H9 (cell line): ENCODE measurements around the gene DGKG. TPM values are rescaled to one million over a fixed set of nuclear protein-coding genes. Genes with fewer than 3 reads are reported as not detected.

ENCODE experiments used
- DNase-seq: peaks from one replicate; pipeline ENCODE4 v3.0.0-alpha.2; 2017
- H2AFZ ChIP-seq: one replicate; pipeline ENCODE4 v1.6.1; 2013; ENCODE audit warnings: mild to moderate bottlenecking, low read length, control low read depth, moderate library complexity
- H2AK5ac ChIP-seq: 2 replicates; pipeline ENCODE4 v1.6.1; 2013; ENCODE audit warnings: low read length, control low read depth, mixed read lengths; ENCODE audit not compliant: insufficient read length
- H2BK120ac ChIP-seq: one replicate; pipeline ENCODE4 v1.6.1; 2013; ENCODE audit warnings: low read depth, mild to moderate bottlenecking, low read length, control low read depth, inconsistent platforms; ENCODE audit not compliant: poor library complexity, severe bottlenecking
- H2BK12ac ChIP-seq: 2 replicates; pipeline ENCODE4 v1.6.1; 2013; ENCODE audit warnings: low read length, control low read depth, mixed read lengths, low read depth; ENCODE audit not compliant: insufficient read length
- H2BK15ac ChIP-seq: 2 replicates; pipeline ENCODE4 v1.6.1; 2013; ENCODE audit warnings: low read depth, low read length, control low read depth
- H2BK20ac ChIP-seq: one replicate; pipeline ENCODE4 v1.6.1; 2013; ENCODE audit warnings: low read depth, mild to moderate bottlenecking, low read length, control low read depth, inconsistent platforms; ENCODE audit not compliant: poor library complexity, severe bottlenecking
- H2BK5ac ChIP-seq: 2 replicates; pipeline ENCODE4 v1.6.1; 2013; ENCODE audit warnings: low read length, control low read depth, mixed read lengths; ENCODE audit not compliant: insufficient read length
- H3K14ac ChIP-seq: 2 replicates; pipeline ENCODE4 v1.6.1; 2013; ENCODE audit warnings: low read length, control low read depth; ENCODE audit not compliant: insufficient read depth
- H3K18ac ChIP-seq: 2 replicates; pipeline ENCODE4 v1.6.1; 2013; ENCODE audit warnings: low read depth, mild to moderate bottlenecking, mixed read lengths, low read length, control low read depth; ENCODE audit not compliant: insufficient read length
- H3K23ac ChIP-seq: 2 replicates; pipeline ENCODE4 v1.6.1; 2013; ENCODE audit warnings: low read length, control low read depth, mixed read lengths, low read depth; ENCODE audit not compliant: insufficient read length
- H3K23me2 ChIP-seq: 2 replicates; pipeline ENCODE4 v1.6.1; 2013; ENCODE audit warnings: low read depth, mild to moderate bottlenecking, mixed read lengths, low read length, control low read depth; ENCODE audit not compliant: insufficient read length, poor library complexity, severe bottlenecking
- H3K27ac ChIP-seq: 2 replicates; pipeline ENCODE4 v1.5.1; 2013; ENCODE audit warnings: low read length, control low read depth, mixed read lengths, low read depth; ENCODE audit not compliant: insufficient read length
- H3K27me3 ChIP-seq: 2 replicates; pipeline ENCODE4 v1.6.1; 2013; ENCODE audit warnings: low read length, control low read depth, inconsistent platforms; ENCODE audit not compliant: insufficient read depth
- H3K4ac ChIP-seq: 2 replicates; pipeline ENCODE4 v1.6.1; 2013; ENCODE audit warnings: low read depth, mild to moderate bottlenecking, control low read depth, inconsistent platforms, low read length, moderate library complexity
- H3K4me1 ChIP-seq: 2 replicates; pipeline ENCODE4 v1.6.1; 2013; ENCODE audit warnings: low read length, control low read depth, inconsistent platforms; ENCODE audit not compliant: insufficient read depth
- H3K4me2 ChIP-seq: 2 replicates; pipeline ENCODE4 v1.6.1; 2013; ENCODE audit warnings: low read length, control low read depth, mixed read lengths; ENCODE audit not compliant: insufficient read length, insufficient read depth
- H3K56ac ChIP-seq: 2 replicates; pipeline ENCODE4 v1.6.1; 2013; ENCODE audit warnings: low read depth, mild to moderate bottlenecking, mixed read lengths, low read length, control low read depth; ENCODE audit not compliant: insufficient read length
- H3K79me1 ChIP-seq: 2 replicates; pipeline ENCODE4 v1.6.1; 2013; ENCODE audit warnings: low read depth, mild to moderate bottlenecking, moderate library complexity, low read length, control low read depth, inconsistent platforms; ENCODE audit not compliant: insufficient read depth, poor library complexity, severe bottlenecking
- H3K79me2 ChIP-seq: 2 replicates; pipeline ENCODE4 v1.6.1; 2013; ENCODE audit warnings: low read length, control low read depth, inconsistent platforms; ENCODE audit not compliant: insufficient read depth
- H3K9ac ChIP-seq: 2 replicates; pipeline ENCODE4 v1.6.1; 2013; ENCODE audit warnings: low read length, control low read depth, mixed read lengths; ENCODE audit not compliant: insufficient read length; ENCODE audit errors: extremely low read depth
- H3K9me3 ChIP-seq: one replicate; pipeline ENCODE4 v1.6.1; 2013; ENCODE audit warnings: low read depth, low read length, inconsistent platforms; ENCODE audit not compliant: control insufficient read depth
- H3T11ph ChIP-seq: one replicate; pipeline ENCODE4 v1.6.1; 2013; ENCODE audit warnings: mild to moderate bottlenecking, low read length, control low read depth, inconsistent platforms
- H4K20me1 ChIP-seq: one replicate; pipeline ENCODE4 v1.6.1; 2013; ENCODE audit not compliant: control insufficient read depth, insufficient read length, insufficient read depth
- H4K5ac ChIP-seq: 2 replicates; pipeline ENCODE4 v1.6.1; 2013; ENCODE audit warnings: low read depth, mild to moderate bottlenecking, mixed read lengths, low read length, control low read depth; ENCODE audit not compliant: insufficient read length
- H4K8ac ChIP-seq: replicated peaks from 2 replicates; pipeline ENCODE4 v1.6.1; 2013; ENCODE audit warnings: low read length, control low read depth, mixed read lengths, low read depth; ENCODE audit not compliant: insufficient read length
- H4K91ac ChIP-seq: 2 replicates; pipeline ENCODE4 v1.6.1; 2013; ENCODE audit warnings: low read depth, mild to moderate bottlenecking, moderate library complexity, mixed read lengths, low read length, control low read depth; ENCODE audit not compliant: insufficient read length
- H3K27ac Mint-ChIP-seq, 3 experiments: 2 replicates in 2 of 3; 3 replicates in 1 of 3; pipeline ENCODE4 v1.8.0; 2020 to 2021; ENCODE audit warnings: mixed read lengths in 3 of 3, mild to moderate bottlenecking in 1 of 3, moderate library complexity in 1 of 3
- H3K27me3 Mint-ChIP-seq: 2 replicates; pipeline ENCODE4 v1.8.0; 2021; ENCODE audit warnings: low read depth, mild to moderate bottlenecking, moderate library complexity, mixed read lengths
- H3K36me3 Mint-ChIP-seq, 3 experiments: 2 replicates in 2 of 3; 3 replicates in 1 of 3; pipeline ENCODE4 v1.8.0; 2020 to 2021; ENCODE audit warnings: low read depth in 3 of 3, mixed read lengths in 3 of 3; ENCODE audit not compliant: insufficient read depth in 1 of 3
- H3K4me1 Mint-ChIP-seq, 2 experiments: 2 replicates each; pipeline ENCODE4 v1.8.0; 2020; ENCODE audit warnings: mixed read lengths in 2 of 2
- H3K4me3 Mint-ChIP-seq, 2 experiments: 2 replicates in 1 of 2; 3 replicates in 1 of 2; pipeline ENCODE4 v1.8.0; 2020 to 2021; ENCODE audit warnings: mild to moderate bottlenecking in 2 of 2, mixed read lengths in 2 of 2, moderate library complexity in 1 of 2
- H3K9me3 Mint-ChIP-seq, 2 experiments: 2 replicates in 1 of 2; 3 replicates in 1 of 2; pipeline ENCODE4 v1.8.0; 2020; ENCODE audit warnings: mild to moderate bottlenecking in 2 of 2, mixed read lengths in 2 of 2, moderate library complexity in 1 of 2
- CTCF ChIP-seq: fragments of 200-600 bp; sonication (generic); conservative IDR thresholded peaks from 3 replicates; pipeline ENCODE4 v1.8.0; 2021; ENCODE audit warnings: antibody characterized with exemption, mild to moderate bottlenecking
- WGBS: extraction: QIAGEN DNeasy Blood & Tissue Kit; methylation state at CpG from one replicate; pipeline ENCODE4 v1.1.7; 2013; ENCODE audit warnings: missing lambda C conversion rate, low lambda C conversion rate, mixed read lengths; ENCODE audit not compliant: insufficient read length; ENCODE audit errors: extremely low coverage; 5-methylcytosine and 5-hydroxymethylcytosine counted together
- total RNA-seq: library from RNA; stranded (reverse); gene quantifications from 2 replicates; pipeline ENCODE4 v1.2.1, GENCODE V29; 2021

Gene DGKG
- total RNA-seq, 1 experiment from 2014 or later = not detected

GRCh38 chr3:186299327-186299726 lies 62.7 kb downstream of the DGKG start:
- Histone ChIP-seq H3K14ac (no peak overlapping the region), H3K23ac (no peak overlapping the region), H3K79me1 (no peaks in the 10 kb centered on the region), H4K8ac (no peak overlapping the region), H3K4ac (no peak overlapping the region), H3K4me2 (no peak overlapping the region), H2BK120ac (no peak overlapping the region), H3K79me2 (no peaks in the 10 kb centered on the region), H2BK5ac (no peak overlapping the region), H2AFZ (no peak overlapping the region), H3K27ac (no peak overlapping the region), H4K5ac (no peak overlapping the region), H3K18ac (no peak overlapping the region), H3K56ac (no peak overlapping the region), H3K23me2 (no peaks in the 10 kb centered on the region), H3K27me3 (no peaks in the 10 kb centered on the region), H3K9me3 (no peaks in the 10 kb centered on the region), H3T11ph (no peak overlapping the region), H4K91ac (no peak overlapping the region), H4K20me1 (no peaks in the 10 kb centered on the region), H2BK15ac (no peak overlapping the region), H3K4me1 (no peaks in the 10 kb centered on the region), H3K9ac (no peak overlapping the region), H2AK5ac (no peak overlapping the region), H2BK20ac (no peak overlapping the region), H2BK12ac (no peak overlapping the region)
- H3K9me3 Mint-ChIP-seq = no peaks in the 10 kb centered on the region
- no peak for DNase-seq
- no CpG with 5 or more reads among the region's 4 CpGs for WGBS
- H3K36me3 Mint-ChIP-seq = no peaks in the 10 kb centered on the region
- H3K27ac Mint-ChIP-seq = no peak overlapping the region; a peak in 1 of 7 replicates
- peaks cover 10% of the 10 kb centered on the region; the same call in 1 of the 2 replicates for H3K27me3 Mint-ChIP-seq
- no peaks in the 10 kb centered on the region; a peak in 2 of 4 replicates for H3K4me1 Mint-ChIP-seq
- no peak overlapping the region for H3K4me3 Mint-ChIP-seq
- no peak for TF ChIP-seq CTCF
